SJCRH30 (cell line): ENCODE data around the gene TRIM65. TPM values are rescaled to one million over a fixed set of nuclear protein-coding genes. Genes with fewer than 3 reads are reported as not detected.

Experiments used
- DNase-seq, 2 experiments: peaks; one replicate each; pipeline ENCODE4 v3.0.0-alpha.2; 2015 to 2020
- H3K27ac ChIP-seq: fragments of 250-450 bp; sonication (Bioruptor Pico); 2 replicates; pipeline ENCODE4 v1.5.1; 2020; ENCODE audit warnings: mild to moderate bottlenecking, moderate library complexity
- H3K27me3 ChIP-seq: fragments of 250-450 bp; sonication (Bioruptor Pico); 2 replicates; pipeline ENCODE4 v1.5.1; 2020; ENCODE audit warnings: mild to moderate bottlenecking, moderate library complexity
- H3K36me3 ChIP-seq: fragments of 250-450 bp; sonication (Bioruptor Pico); 2 replicates; pipeline ENCODE4 v1.5.1; 2020; ENCODE audit warnings: mild to moderate bottlenecking, moderate library complexity
- H3K4me1 ChIP-seq: fragments of 250-450 bp; sonication (Bioruptor Pico); 2 replicates; pipeline ENCODE4 v1.5.1; 2020; ENCODE audit warnings: mild to moderate bottlenecking, moderate library complexity
- H3K4me3 ChIP-seq: fragments of 250-450 bp; sonication (Bioruptor Pico); 2 replicates; pipeline ENCODE4 v1.5.1; 2020; ENCODE audit warnings: mild to moderate bottlenecking, moderate library complexity
- H3K9me3 ChIP-seq: fragments of 250-450 bp; sonication (Bioruptor Pico); replicated peaks from 2 replicates; pipeline ENCODE4 v1.5.1; 2020; ENCODE audit warnings: mild to moderate bottlenecking, moderate library complexity
- total RNA-seq: library from RNA; depleted of rRNA; stranded (reverse); fragments of >200 nt; shearing (Covaris generic); gene quantifications from 2 replicates; pipeline ENCODE4 v1.2.3, GENCODE V29; 2014; rRNA removed

Gene TRIM65, protein sequence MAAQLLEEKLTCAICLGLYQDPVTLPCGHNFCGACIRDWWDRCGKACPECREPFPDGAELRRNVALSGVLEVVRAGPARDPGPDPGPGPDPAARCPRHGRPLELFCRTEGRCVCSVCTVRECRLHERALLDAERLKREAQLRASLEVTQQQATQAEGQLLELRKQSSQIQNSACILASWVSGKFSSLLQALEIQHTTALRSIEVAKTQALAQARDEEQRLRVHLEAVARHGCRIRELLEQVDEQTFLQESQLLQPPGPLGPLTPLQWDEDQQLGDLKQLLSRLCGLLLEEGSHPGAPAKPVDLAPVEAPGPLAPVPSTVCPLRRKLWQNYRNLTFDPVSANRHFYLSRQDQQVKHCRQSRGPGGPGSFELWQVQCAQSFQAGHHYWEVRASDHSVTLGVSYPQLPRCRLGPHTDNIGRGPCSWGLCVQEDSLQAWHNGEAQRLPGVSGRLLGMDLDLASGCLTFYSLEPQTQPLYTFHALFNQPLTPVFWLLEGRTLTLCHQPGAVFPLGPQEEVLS
- 7.4 and 7.9 TPM in 2 replicates for total RNA-seq

DNA sequence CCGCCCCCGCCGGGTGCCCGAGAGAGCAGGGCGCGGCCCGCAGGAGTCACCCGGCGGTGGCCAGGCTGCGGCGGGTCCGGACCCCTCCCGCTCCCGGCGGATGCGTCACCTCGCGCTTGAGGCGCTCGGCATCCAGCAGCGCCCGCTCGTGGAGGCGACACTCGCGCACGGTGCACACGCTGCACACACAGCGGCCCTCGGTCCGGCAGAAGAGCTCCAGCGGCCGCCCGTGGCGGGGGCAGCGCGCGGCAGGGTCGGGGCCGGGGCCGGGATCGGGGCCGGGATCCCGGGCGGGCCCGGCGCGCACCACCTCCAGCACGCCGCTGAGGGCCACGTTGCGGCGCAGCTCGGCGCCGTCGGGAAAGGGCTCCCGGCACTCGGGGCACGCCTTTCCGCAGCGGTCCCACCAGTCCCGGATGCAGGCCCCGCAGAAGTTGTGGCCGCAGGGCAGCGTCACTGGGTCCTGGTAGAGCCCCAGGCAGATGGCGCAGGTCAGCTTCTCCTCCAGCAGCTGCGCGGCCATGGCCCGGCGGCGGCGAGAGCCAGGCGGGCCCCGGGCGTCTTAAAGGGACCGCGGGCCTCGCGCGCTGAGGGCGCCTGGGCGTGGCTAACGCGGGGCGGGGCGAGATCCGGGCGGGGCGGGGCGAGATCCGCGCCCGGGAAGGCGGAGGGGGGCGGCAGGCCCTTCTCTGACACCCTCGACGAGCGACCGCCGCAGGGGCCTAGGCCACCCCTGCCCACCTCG is at the start of gene TRIM65:
Gene TRIM65, minus strand, starts transcription at position 537 of the 745 bp plus-strand sequence. Its CDS starts 14 bp downstream, at position 523.
- Histone ChIP-seq H3K9me3 (no peaks in the 10 kb centered on the region), H3K27ac (peak within 1 kb of the TSS; percentile 52), H3K27me3 (no peaks in the 10 kb centered on the region), H3K4me3 (peak within 1 kb of the TSS; percentile 67), H3K36me3 (peaks cover 34% of the 10 kb centered on the region), H3K4me1 (peaks cover 3% of the 10 kb centered on the region; the same call in 1 of the 2 replicates)
- DNase-seq, result peak; percentile 85

DNA sequence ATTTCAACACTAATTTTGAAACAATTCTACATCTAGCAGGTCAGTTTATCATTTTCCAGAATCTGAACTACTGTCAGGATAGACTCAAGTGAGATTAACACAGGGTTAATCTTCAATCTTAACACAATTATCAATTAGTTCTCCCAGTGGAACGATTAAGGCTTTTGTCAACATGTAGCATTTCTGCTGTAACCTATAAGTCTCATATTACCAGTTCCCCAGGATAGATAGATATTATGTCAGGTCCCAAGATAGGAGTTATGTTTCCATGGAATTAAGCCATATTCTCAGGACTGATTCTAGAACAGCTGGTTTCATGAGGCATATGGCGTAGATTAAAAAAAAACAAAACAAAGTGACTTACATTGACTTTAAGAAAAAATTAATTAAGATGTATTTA is 48.5 kb upstream of the TRIM65 start:
- H3K27ac ChIP-seq, result no peak overlapping the region
- H3K9me3 ChIP-seq, result no peaks in the 10 kb centered on the region
- no peak overlapping the region for H3K4me3 ChIP-seq
- H3K4me1 ChIP-seq, result peaks cover 18% of the 10 kb centered on the region
- peak in 1 of 2 experiments; percentile 61 for DNase-seq
- H3K36me3 ChIP-seq, result peaks cover 26% of the 10 kb centered on the region
- no peaks in the 10 kb centered on the region for H3K27me3 ChIP-seq

DNA sequence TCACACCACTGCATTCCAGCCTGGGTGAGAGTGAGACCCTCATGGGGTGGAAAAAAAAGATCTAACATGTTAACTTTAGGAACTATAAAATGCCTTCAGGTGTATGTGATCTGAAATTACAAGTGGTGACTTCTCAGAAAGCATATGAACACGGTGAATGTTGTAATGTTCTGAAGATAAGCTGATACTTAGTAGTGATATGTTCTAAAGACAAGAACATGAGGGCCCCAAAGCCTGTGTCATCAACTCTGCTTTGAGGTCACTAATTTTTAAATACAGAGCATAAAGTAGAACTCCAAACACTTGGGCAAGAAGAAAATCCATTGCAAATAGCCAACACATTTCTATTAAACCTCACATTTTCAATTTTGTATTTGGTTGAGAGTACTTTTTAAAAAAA is 46.7 kb upstream of the TRIM65 start:
- no peak overlapping the region for H3K27ac ChIP-seq
- no peak for DNase-seq

DNA sequence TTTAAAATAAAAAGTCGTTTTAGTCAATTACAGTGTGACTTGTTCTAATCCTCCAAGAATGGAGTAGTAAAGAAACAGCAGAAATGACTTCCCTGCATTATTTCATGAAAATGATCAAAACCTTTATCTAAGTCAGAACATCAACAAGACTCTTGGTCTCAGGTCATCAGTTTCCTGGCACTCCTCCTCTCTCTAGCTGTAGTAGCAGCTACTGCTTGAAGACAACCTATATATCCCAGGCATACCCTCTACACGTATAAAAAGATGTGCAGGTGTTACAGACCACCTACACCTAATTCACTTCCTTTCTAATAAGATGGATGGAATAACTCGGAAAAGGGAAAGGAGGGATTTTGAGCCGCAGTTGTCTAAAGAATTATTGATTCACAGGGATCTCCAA is 45.7 kb upstream of the TRIM65 start:
- DNase-seq, result no peak
- Histone ChIP-seq H3K4me3 (no peak overlapping the region), H3K27ac (no peak overlapping the region), H3K9me3 (no peaks in the 10 kb centered on the region), H3K36me3 (peaks cover 9% of the 10 kb centered on the region; the same call in 1 of the 2 replicates), H3K4me1 (peaks cover 13% of the 10 kb centered on the region), H3K27me3 (no peaks in the 10 kb centered on the region)

More for the DNA sequence above, 46.7 kb upstream of the TRIM65 start:
- H3K27me3 ChIP-seq, result no peaks in the 10 kb centered on the region
- H3K4me1 ChIP-seq, result peaks cover 13% of the 10 kb centered on the region
- H3K36me3 ChIP-seq, result peaks cover 15% of the 10 kb centered on the region
- H3K9me3 ChIP-seq, result no peaks in the 10 kb centered on the region
- no peak overlapping the region for H3K4me3 ChIP-seq

DNA sequence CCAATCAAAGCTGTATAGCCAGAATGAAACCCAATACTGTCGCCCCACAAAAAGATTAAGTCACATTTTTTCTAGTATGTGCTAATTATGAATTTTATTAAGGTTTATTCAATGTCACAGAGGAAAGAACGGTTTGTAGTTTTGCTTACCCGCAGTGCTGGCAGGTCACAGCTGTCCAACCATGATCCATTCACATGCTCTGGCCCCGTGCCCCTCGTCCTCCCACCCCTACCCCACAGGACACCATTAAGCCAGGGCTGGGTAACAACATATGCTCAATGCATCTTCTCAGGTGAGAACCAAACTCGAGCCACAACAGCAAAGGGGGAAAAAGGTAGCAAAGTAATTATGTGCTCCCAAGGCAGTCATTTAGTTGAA is 44.7 kb upstream of the TRIM65 start:
- Histone ChIP-seq H3K4me3 (peak overlapping the region; percentile 70), H3K4me1 (peaks cover 13% of the 10 kb centered on the region), H3K36me3 (peaks cover 5% of the 10 kb centered on the region; the same call in 1 of the 2 replicates), H3K27me3 (no peaks in the 10 kb centered on the region), H3K9me3 (no peaks in the 10 kb centered on the region), H3K27ac (peak overlapping the region; percentile 56)
- DNase-seq, result peak; percentile 33 to 49

DNA sequence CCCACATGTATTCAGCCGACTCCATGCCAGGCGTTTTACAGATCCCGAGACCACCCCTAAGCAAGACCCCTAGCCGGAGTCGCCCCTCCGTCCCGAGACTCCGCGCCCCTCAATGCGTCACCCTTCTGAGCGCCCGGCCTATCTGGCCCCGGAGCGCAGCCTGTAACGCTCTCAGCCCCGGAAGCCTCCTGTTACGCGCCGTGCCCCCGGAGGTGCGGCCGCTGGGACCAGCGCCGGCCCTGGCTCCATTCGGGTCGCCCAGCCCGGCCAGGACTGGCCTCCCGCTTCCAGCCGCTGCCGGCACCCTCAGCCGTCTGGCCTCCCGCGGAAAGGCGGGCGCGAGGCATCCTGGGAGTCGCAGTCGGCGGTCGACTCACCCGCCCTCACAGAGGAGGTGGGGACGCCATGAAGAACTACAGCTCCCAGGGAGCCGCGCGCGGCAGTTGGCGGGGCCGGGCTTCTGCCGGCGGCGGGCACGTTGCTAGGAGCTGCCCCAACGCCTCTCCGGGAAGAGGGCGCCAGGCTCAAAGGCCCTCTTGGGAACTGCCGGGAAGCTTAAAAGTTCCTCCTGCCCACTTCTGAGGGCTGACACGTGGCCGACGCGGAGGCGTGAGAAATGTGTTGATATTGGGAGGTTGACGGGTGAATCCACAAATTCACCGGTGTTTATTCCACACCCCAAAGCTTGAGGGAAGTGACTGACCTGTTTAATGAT is 44.1 kb upstream of the TRIM65 start, which contains the start of gene FBF1:
Gene FBF1, minus strand, starts transcription at position 316 of the 715 bp plus-strand sequence. CDS start 2,893 bp downstream, outside the sequence.
- Histone ChIP-seq H3K4me1 (peaks cover 13% of the 10 kb centered on the region), H3K27me3 (no peaks in the 10 kb centered on the region), H3K4me3 (peak within 1 kb of the TSS; percentile 70), H3K27ac (peak within 1 kb of the TSS; percentile 56), H3K9me3 (no peaks in the 10 kb centered on the region), H3K36me3 (no peaks in the 10 kb centered on the region)
- DNase-seq, result peak; percentile 98

DNA sequence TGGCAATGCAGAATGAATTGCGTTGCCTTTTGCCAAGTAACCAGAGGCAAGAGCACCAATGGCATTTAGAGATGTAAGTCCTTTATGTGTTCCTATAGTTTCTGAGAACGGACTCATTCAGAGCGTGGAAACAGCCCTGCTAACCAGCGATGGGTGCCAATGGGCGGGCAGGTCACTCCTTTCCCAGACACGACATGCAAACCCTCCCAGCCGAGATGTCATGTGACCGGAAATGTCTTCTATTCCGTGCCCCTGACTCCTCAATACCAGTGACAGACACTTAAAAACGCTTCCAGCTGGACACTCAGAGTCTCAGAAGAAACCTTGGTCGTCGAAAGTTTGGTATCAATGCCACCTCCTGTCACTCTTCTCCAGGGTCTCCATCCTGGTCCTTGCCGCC is 40.9 kb upstream of the TRIM65 start:
- Histone ChIP-seq H3K9me3 (no peaks in the 10 kb centered on the region), H3K36me3 (no peaks in the 10 kb centered on the region), H3K27ac (no peak overlapping the region), H3K4me3 (no peak overlapping the region), H3K27me3 (no peaks in the 10 kb centered on the region), H3K4me1 (peaks cover 6% of the 10 kb centered on the region)
- no peak for DNase-seq

DNA sequence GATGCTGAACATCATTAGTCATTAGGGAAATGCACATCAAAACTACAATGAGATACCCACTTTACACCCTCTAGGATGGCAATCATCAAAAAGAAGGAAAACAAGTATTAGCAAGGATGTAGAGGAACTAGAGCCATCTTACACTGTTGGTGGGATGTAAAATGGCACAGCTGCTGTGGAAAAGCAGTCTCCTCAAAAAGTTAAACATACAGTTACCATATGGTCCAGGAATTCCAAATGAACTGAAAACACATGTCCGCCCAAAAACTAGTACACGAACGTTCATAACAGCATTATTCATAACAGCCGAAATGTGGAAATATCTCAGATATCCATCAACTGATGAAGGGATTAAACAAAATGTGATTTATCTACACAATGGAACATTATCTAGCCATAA is 37.1 kb upstream of the TRIM65 start:
- Histone ChIP-seq H3K9me3 (no peaks in the 10 kb centered on the region), H3K27ac (no peak overlapping the region), H3K36me3 (0 out of 2 replicates have a peak, but pooled peaks cover 6% of the 10 kb centered on the region)

DNA sequence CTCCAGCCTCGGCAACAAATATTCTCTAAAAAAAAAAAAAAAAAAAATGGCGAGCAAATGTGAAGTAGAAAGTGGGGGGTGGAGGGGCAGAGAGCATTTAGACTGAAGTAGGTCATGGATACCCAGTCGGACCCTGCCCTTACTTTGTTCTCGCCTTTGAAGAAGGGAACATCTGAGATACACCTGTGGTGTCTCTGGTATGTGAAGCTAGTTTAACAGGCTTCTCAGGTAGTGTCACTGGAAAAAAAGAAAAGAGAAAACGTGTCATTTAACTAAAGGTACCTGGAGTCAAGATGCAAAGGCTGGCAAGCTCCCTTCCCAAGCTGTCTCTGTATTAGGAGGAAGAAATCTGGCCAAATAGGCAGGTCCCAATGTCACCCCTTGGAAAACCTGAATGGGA is 36.1 kb upstream of the TRIM65 start:
- H3K4me3 ChIP-seq, result no peak overlapping the region
- H3K27ac ChIP-seq, result no peak overlapping the region
- no peaks in the 10 kb centered on the region for H3K9me3 ChIP-seq
- H3K36me3 ChIP-seq, result 0 out of 2 replicates have a peak, but pooled peaks cover 6% of the 10 kb centered on the region
- no peak for DNase-seq
- H3K4me1 ChIP-seq, result no peaks in the 10 kb centered on the region
- H3K27me3 ChIP-seq, result no peaks in the 10 kb centered on the region

More for the DNA sequence above, 37.1 kb upstream of the TRIM65 start:
- no peak for DNase-seq
- Histone ChIP-seq H3K27me3 (no peaks in the 10 kb centered on the region), H3K4me3 (no peak overlapping the region), H3K4me1 (no peaks in the 10 kb centered on the region)

DNA sequence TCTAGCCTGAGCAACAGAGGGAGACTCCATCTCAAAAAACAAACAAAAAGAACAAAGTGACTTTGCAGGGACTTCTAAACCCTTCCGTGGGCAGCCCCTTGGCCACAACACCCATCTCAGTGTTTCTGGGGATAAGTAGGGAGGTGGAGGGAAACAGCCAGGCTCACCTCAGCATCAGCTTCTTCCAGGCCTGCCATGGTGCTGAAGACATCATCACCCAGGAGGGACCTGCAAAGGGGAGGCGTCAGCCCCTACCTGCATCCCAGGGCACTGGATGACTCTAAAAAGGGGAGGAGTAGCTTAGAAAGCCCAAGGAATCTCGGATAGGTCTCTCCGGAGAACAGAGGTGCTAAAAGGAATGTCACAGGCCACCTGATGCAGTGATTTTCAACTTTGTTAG is 34.3 kb upstream of the TRIM65 start:
- no peaks in the 10 kb centered on the region for H3K9me3 ChIP-seq
- no peak for DNase-seq
- no peaks in the 10 kb centered on the region for H3K27me3 ChIP-seq
- no peaks in the 10 kb centered on the region for H3K4me1 ChIP-seq
- H3K4me3 ChIP-seq, result no peak overlapping the region
- H3K36me3 ChIP-seq, result 0 out of 2 replicates have a peak, but pooled peaks cover 6% of the 10 kb centered on the region
- H3K27ac ChIP-seq, result no peak overlapping the region

DNA sequence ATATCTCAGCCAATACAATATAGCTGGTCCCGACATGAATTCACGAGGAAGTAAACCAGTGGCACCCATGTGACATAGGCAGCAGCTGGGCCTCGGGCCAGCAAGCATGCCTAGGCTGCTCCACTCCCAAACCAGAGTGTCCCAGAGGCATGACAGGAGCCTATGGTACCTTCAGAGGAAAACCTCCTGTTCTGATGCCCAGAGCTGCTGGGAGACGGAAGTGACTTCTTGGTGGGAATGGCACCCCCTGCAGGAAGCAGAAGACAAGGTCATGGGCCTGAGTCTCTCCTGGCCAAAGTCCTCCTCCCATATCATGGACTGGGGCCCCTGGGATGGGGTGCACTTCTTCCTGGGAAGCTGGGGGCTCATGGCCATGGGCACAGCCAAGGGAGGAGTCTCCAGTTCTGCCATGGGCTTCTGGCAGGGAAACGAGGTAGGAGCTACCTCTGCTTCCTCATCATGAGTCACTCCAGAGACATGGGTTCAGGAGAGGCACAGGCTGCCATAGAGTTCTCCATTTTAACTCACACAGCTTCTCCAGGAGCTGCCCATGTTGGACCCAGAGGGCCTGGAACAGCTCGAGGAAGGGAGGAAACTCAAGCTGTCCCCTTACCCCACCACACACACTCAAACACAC is 30.7 kb upstream of the TRIM65 start:
- H3K36me3 ChIP-seq, result 0 out of 2 replicates have a peak, but pooled peaks cover 6% of the 10 kb centered on the region
- no peak overlapping the region for H3K4me3 ChIP-seq
- H3K9me3 ChIP-seq, result no peaks in the 10 kb centered on the region
- H3K27me3 ChIP-seq, result no peaks in the 10 kb centered on the region
- H3K27ac ChIP-seq, result no peak overlapping the region
- H3K4me1 ChIP-seq, result no peaks in the 10 kb centered on the region
- peak in 1 of 2 experiments; percentile 53 for DNase-seq

DNA sequence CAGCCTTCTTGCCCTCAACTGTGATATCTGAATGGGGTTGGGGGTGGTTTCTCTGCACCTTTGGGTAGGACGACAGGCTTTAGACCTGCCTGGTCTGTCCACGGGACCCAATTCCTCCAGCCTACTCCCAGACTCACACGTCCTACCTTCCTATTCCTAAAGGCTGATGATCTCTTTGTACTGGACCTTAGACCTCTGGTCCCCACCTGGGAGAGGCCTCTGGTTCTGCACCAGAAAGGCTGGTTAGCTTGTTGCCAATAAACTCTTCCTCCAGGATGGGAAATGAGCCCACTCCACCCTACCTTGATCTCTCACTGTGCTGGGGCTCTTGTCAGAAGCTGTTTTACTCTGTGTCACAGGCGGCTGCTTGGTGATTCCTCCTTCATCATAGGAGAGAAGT is 29.7 kb upstream of the TRIM65 start:
- DNase-seq, result no peak
- Histone ChIP-seq H3K27ac (no peak overlapping the region), H3K4me3 (no peak overlapping the region), H3K36me3 (no peaks in the 10 kb centered on the region), H3K9me3 (no peaks in the 10 kb centered on the region), H3K4me1 (no peaks in the 10 kb centered on the region), H3K27me3 (no peaks in the 10 kb centered on the region)

DNA sequence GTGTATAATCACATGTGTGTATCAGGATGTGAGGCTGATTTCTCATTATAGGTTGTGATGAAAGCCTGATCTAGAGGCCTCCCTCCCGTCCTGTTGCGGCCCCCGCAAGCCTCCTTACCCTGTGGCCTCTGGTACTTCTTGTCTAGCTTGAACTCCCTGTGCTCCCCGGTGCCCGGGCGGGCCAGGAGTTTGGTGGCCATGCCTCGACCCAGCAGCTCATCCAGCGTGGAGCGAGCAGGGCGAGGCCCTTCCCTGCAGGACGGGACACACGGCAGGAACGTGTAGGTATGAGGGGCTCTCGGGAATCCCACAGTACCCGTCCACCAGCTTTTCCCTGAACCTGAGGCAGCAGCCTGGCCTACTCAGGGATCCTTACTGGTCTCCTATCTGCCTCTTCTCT is 29.2 kb upstream of the TRIM65 start:
- DNase-seq, result no peak
- no peak overlapping the region for H3K4me3 ChIP-seq

DNA sequence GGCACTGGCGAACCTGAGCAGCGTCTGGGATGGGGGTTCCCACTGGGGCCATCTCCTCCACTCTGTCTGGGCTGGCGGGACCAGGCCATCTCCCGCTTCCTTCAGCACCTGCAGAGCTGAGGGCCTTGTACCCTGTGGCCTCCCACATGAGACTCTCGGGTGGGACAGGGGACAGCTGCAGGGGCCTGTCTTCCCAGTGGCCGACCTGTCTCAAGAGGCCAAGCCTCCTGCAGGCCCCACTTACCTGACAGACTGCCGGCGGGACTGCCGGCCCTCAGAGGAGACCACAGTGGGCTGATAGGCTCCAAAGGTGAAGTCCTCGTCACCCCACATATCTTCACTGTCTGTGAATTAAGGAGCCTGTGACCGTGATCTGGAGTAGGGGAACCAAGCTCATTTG is 28.4 kb upstream of the TRIM65 start:
- Histone ChIP-seq H3K4me1 (no peaks in the 10 kb centered on the region), H3K27me3 (no peaks in the 10 kb centered on the region)

More for the DNA sequence above, 29.2 kb upstream of the TRIM65 start:
- no peaks in the 10 kb centered on the region for H3K9me3 ChIP-seq
- no peaks in the 10 kb centered on the region for H3K4me1 ChIP-seq
- no peak overlapping the region for H3K27ac ChIP-seq
- no peaks in the 10 kb centered on the region for H3K36me3 ChIP-seq
- H3K27me3 ChIP-seq, result no peaks in the 10 kb centered on the region

More for the DNA sequence above, 28.4 kb upstream of the TRIM65 start:
- no peak for DNase-seq
- no peaks in the 10 kb centered on the region for H3K9me3 ChIP-seq
- no peaks in the 10 kb centered on the region for H3K36me3 ChIP-seq
- no peak overlapping the region for H3K27ac ChIP-seq
- no peak overlapping the region for H3K4me3 ChIP-seq
